Mucosa of descending colon (tissue), 3 donors: ENCODE data around the gene MLPH. TPM values are rescaled to one million over a fixed set of nuclear protein-coding genes. Genes with fewer than 3 reads are reported as not detected.

ENCODE experiments used
- ATAC-seq: fragments of 200-7000 bp; cut with Tn5 transposase; one replicate; pipeline ENCODE4 v1.9.1; 2020; ENCODE audit warnings: mild to moderate bottlenecking, moderate library complexity
- DNase-seq, 3 donors: peaks; one replicate each; pipeline ENCODE4 v3.0.0-alpha.2; 2020
- H3K36me3 ChIP-seq: fragments of 200-600 bp; one replicate; pipeline ENCODE4 v1.8.0; 2021; ENCODE audit warnings: low read depth, mild to moderate bottlenecking
- H3K4me1 ChIP-seq: fragments of 200-600 bp; one replicate; pipeline ENCODE4 v1.8.0; 2021; ENCODE audit warnings: low read depth, mild to moderate bottlenecking
- H3K4me3 ChIP-seq: fragments of 200-600 bp; one replicate; pipeline ENCODE4 v1.8.0; 2021; ENCODE audit warnings: mild to moderate bottlenecking
- H3K9me3 ChIP-seq: fragments of 200-600 bp; one replicate; pipeline ENCODE4 v1.8.0; 2021; ENCODE audit warnings: mild to moderate bottlenecking
- intact Hi-C, 2 donors: fragments of 100-400 bp; cut with DNase I in 1 of 2; cut with micrococcal nuclease in 1 of 2; formaldehyde crosslinking; loops; one replicate each; pipeline versions ENCODE4 v1.11.0 to v1.11.1; 2022; cut with DNase I, micrococcal nuclease
- total RNA-seq, 3 donors: library from RNA; stranded (reverse); fragmentation: NEBNext Ultra II Directional in 2 of 3; extraction: Animal tissue kit (Norgen Biotek cat#: 25700) in 2 of 3; gene quantifications; one replicate each; pipeline versions ENCODE4 v1.2.1 to v1.2.4, GENCODE V29; 2021 to 2023
- TF ChIP-seq, protein P1 (sequence below): fragments of 200-600 bp; IDR thresholded peaks from one replicate; pipeline ENCODE4 v1.8.0; 2022; ENCODE audit warnings: antibody characterized with exemption, mild to moderate bottlenecking
- donor health status: DM: no; HTN: no; CAD: no; lungs with moderate emphysema.
- donor health status: DM: no; HTN: no; CAD: no.
- donor health status: DM: no; HTN: yes; CAD: no.

The MLPH gene
- total RNA-seq, 3 donors from 2014 or later = 46.8 to 133 (median 121) TPM

DNA sequence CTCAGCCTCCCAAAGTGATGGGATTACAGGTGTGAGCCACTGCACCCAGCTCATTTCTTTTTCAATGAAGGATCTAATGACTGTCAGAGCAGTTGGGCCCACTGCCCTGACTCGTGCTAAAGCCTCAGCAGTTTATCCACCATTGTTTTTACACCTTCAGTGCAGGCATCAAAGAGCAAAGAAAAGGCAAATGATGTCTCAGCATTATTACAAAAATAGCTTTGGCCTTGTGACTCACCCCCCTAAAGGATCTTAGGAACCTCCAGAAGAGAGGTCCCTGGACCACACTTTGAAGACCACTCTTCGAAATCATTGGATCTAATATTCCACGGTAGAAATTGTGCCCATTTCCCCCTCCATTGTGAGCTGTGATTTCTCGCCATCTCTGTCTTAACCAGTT lies 21.3 kb downstream of the MLPH start:
- TF ChIP-seq, protein P1, sequence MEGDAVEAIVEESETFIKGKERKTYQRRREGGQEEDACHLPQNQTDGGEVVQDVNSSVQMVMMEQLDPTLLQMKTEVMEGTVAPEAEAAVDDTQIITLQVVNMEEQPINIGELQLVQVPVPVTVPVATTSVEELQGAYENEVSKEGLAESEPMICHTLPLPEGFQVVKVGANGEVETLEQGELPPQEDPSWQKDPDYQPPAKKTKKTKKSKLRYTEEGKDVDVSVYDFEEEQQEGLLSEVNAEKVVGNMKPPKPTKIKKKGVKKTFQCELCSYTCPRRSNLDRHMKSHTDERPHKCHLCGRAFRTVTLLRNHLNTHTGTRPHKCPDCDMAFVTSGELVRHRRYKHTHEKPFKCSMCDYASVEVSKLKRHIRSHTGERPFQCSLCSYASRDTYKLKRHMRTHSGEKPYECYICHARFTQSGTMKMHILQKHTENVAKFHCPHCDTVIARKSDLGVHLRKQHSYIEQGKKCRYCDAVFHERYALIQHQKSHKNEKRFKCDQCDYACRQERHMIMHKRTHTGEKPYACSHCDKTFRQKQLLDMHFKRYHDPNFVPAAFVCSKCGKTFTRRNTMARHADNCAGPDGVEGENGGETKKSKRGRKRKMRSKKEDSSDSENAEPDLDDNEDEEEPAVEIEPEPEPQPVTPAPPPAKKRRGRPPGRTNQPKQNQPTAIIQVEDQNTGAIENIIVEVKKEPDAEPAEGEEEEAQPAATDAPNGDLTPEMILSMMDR = no peak
- H3K9me3 ChIP-seq = no peaks in the 10 kb centered on the region
- intact Hi-C loops = no loop called here
- H3K4me1 ChIP-seq = peaks cover 24% of the 10 kb centered on the region
- DNase-seq (no peak), ATAC-seq (no peak)
- no peak overlapping the region for H3K4me3 ChIP-seq
- H3K36me3 ChIP-seq = no peaks in the 10 kb centered on the region

DNA sequence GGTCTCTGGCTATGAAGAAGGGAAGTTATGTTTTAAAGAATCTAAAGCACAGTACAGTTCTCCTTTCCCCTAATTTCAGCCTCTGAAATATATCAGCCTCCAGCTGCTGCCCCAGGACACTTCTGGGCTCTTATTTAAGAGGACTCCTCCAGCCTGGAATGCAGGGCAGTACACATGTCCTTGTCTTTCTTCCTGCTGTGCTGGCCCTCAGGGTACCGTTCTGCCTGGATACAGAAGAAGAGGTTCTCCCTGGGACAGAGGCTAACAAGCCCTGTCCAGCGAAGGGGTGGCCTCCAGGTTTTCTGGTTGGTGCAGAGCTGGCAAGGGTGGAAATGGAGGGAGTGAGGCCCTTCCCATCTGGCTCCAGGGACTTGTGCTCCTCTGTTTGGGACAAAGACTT lies 22.1 kb downstream of the MLPH start:
- TF ChIP-seq, protein P1 = no peak
- peaks cover 24% of the 10 kb centered on the region for H3K4me1 ChIP-seq
- H3K9me3 ChIP-seq = no peaks in the 10 kb centered on the region
- H3K4me3 ChIP-seq = no peak overlapping the region
- DNase-seq = no peak
- no peak for ATAC-seq
- no peaks in the 10 kb centered on the region for H3K36me3 ChIP-seq
- intact Hi-C loops = no loop called here

DNA sequence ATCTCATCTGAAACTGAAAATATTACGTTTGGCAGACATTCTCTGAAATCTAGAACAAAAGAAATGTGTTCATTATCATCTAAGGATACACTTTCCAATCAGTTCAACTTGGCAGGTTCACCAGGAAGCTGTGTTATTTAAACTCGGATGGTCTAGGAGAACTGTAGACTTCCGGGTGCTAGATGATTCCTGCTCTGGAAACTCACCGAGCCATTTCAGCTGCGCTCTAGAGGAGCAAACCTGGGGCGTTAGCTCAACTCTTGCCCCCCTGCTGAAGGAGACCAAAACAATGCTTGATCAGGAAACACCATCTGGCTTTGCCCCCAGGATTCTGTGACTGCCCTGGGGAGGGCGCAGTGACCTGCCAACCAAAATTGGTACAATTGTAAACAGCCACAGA lies 22.9 kb downstream of the MLPH start:
- intact Hi-C loops = no loop called here
- H3K9me3 ChIP-seq = no peaks in the 10 kb centered on the region
- TF ChIP-seq, protein P1 = peak; percentile 9

DNA sequence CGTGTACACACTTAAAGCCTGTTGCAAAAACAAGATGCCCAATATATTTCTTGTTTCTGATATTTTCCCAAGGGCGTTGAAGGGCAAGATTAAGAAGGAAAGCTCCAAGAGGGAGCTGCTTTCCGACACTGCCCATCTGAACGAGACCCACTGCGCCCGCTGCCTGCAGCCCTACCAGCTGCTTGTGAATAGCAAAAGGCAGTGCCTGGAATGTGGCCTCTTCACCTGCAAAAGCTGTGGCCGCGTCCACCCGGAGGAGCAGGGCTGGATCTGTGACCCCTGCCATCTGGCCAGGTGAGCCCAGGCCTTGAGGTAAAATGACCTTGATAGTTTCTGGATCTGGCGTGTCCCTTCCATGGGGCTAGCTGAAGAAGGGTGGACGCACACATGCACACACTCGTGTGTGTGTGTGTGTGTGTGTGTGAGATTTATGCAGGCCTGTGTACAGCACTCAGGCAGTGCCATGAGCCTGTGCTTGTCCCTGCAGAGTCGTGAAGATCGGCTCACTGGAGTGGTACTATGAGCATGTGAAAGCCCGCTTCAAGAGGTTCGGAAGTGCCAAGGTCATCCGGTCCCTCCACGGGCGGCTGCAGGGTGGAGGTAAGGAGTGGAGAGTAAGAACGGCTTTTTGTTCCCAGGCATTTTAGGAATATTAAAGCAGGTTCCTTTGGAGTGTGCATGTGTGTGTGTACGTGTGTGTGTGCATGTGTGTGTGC lies 23.6 kb downstream of the MLPH start:
- no peaks in the 10 kb centered on the region for H3K36me3 ChIP-seq
- no peak overlapping the region for H3K4me3 ChIP-seq
- H3K9me3 ChIP-seq = no peaks in the 10 kb centered on the region
- H3K4me1 ChIP-seq = peaks cover 24% of the 10 kb centered on the region
- TF ChIP-seq, protein P1 = no peak
- no peak for ATAC-seq
- intact Hi-C loops = no loop called here
- no peak for DNase-seq

More for the DNA sequence above, 22.9 kb downstream of the MLPH start:
- H3K4me1 ChIP-seq = peaks cover 24% of the 10 kb centered on the region
- DNase-seq (peak in 2 of 3 donors; percentile 47 to 79), ATAC-seq (peak; percentile 82)
- H3K36me3 ChIP-seq = no peaks in the 10 kb centered on the region
- no peak overlapping the region for H3K4me3 ChIP-seq

DNA sequence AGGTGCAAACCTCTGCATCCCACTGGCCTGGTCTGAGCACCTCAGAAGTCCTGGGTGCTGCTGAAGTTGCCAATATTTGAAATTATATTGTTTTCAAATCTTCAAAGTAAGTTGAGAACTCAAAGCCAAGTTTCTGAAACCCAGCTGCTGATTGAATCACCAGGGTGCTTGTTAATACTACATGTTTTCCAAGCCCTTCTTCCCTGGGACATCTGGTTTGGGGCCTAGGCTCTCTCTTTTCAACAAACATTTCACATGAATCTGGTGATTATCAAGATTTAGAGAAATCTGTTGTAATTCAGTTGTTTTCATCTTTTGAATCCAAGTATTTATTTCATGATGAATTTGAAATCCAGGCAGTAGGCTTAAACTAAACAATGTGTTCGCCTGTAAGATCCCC lies 24.4 kb downstream of the MLPH start:
- H3K4me3 ChIP-seq = no peak overlapping the region
- DNase-seq = no peak
- intact Hi-C loops = no loop called here
- TF ChIP-seq, protein P1 = no peak
- H3K4me1 ChIP-seq = peaks cover 24% of the 10 kb centered on the region
- no peaks in the 10 kb centered on the region for H3K9me3 ChIP-seq
- H3K36me3 ChIP-seq = no peaks in the 10 kb centered on the region
- ATAC-seq = no peak
